GM19455 (cell line): ENCODE measurements around the gene CTSZ.
"Not testable (repeated sequence)": the region's sequence is repeated elsewhere in the genome, so short reads cannot be mapped to it uniquely, and the experiment has no call there.

Source experiments
- ATAC-seq: cut with Tn5 transposase; IDR thresholded peaks from one replicate; pipeline ENCODE4 v1.9.1; 2021; ENCODE audit not compliant: unreplicated experiment

The CTSZ gene

DNA sequence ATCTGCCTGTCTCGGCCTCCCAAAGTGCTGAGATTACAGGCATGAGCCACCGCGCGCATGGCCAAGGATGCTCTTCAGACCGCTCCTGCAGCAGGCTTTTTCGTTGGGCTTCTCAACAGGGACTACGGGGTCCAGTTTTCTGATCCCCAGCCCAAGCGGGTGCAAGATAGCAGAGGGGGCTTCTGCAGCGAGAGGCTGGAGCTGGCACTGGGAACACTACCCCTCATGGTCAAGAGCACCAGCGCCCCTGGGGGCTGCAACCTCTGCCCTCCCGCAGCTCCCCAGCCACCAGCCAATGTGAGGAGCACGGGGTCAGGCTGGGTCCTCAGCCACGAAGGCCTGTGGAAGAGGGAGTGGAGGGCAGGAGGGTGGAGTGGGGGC lies 6.0 kb downstream of the CTSZ start:
- no peak for ATAC-seq

GRCh38 chr20:59000326-59000725 lies 6.7 kb downstream of the CTSZ start:
- ATAC-seq = no peak

DNA sequence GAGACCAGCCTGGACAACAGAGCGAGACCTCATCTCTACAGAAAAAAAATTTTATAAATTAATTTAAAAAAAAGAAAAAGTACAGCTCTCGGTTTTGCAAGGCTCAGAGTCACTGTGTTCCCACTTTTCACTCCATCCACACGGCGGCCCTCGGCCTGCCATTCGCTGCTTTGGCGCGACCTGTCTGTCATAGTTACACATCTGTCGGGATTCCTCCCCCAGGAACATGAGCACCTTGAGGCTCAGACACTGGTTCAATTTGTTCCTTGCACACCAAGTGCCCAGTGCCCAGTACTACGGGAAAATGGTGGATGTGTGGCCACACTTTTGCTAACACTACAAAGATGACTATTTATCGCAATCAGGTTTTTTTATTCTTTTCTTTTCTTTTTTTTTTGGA lies 8.4 kb downstream of the CTSZ start:
- ATAC-seq = no peak

DNA sequence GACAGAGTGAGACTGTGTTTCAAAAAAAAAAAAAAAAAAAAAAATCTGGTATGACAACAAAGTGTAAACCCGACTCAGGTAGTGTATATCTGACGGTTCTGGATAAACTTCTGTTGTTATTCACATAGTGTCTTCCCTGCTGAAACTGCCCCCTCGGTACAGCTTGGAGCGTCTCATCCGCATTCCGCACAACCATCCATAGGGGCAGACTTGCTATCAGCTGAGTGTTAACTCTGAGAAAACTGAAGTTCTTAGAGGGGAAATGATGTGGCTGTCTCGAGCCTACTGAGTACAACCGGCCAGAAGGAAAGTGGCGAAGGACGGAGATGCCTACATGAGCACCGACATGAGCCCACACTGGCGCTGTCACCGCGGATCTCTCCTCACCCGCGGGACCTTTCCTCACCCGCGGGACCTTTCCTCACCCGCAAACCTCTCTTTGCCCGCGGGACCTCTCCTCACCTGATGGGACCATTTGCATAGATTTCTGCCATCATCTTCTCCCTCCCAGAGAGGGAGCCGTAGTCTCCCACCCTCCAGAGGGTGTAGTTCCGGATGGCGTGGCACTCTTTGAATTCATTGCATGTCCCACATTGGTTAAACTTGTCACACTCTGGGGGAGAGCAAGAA lies 9.8 kb downstream of the CTSZ start:
- no peak for ATAC-seq

- no peak for ATAC-seq
These were observed 10.8 kb downstream of the CTSZ start for GRCh38 chr20:58996226-58996611.

GRCh38 chr20:58995461-58996225 lies 11.4 kb downstream of the CTSZ start:
- ATAC-seq = no peak

GRCh38 chr20:58994390-58995159 lies 12.5 kb downstream of the CTSZ start:
- no peak for ATAC-seq

DNA sequence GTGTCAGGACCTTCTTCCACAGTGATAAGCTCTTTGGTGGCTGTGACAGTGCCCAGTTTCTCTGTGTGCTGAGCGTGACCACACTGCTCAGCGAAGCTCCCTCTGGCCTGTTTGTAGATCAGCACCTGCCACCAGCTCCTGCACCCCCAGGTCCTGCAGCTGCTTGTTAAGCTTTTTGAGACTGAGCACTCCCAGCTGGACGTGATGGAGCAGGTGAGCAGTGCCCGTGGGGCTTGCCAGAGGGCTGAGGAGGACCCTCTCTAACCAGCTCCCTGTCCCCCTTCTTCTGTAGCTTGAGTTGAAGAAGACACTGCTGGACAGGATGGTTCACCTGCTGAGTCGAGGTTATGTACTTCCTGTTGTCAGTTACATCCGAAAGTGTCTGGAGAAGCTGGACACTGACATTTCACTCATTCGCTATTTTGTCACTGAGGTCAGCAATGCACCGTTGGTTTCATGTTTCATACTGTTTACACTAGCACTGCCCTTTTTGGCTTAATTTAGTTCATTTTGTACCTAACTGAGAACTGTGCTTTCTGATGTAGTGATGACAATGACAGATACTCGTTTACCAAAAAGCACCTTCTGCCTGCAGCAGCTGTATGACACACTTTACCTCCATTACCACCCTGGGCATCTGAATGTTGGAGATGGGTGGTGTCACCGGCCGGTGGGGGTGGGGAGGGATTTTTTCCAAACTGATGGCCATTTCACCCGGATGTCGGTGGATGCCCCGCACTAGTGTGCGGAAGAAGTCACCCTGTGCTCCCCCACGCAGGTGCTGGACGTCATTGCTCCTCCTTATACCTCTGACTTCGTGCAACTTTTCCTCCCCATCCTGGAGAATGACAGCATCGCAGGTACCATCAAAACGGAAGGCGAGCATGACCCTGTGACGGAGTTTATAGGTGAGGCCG lies 13.5 kb downstream of the CTSZ start:
- no peak for ATAC-seq

GRCh38 chr20:58992911-58993310 lies 14.1 kb downstream of the CTSZ start:
- ATAC-seq = no peak

DNA sequence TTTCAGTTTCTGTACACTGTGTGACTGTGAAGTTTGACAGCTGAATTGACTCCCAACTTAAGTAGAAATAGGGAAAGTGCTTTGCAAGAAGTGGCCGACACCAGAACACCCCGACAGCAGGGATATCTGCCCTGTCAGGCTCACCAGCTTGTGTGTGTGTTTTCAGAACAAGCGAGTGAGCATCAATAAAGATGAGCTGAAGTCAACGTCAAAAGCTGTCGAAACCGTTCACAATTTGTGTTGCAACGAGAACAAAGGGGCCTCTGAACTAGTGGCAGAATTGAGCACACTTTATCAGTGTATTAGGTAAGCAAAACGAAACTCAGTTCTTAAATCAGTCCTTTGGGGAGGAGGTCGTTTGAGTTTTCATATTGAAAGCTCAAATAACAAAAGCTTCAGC lies 15.3 kb downstream of the CTSZ start:
- ATAC-seq = no peak

DNA sequence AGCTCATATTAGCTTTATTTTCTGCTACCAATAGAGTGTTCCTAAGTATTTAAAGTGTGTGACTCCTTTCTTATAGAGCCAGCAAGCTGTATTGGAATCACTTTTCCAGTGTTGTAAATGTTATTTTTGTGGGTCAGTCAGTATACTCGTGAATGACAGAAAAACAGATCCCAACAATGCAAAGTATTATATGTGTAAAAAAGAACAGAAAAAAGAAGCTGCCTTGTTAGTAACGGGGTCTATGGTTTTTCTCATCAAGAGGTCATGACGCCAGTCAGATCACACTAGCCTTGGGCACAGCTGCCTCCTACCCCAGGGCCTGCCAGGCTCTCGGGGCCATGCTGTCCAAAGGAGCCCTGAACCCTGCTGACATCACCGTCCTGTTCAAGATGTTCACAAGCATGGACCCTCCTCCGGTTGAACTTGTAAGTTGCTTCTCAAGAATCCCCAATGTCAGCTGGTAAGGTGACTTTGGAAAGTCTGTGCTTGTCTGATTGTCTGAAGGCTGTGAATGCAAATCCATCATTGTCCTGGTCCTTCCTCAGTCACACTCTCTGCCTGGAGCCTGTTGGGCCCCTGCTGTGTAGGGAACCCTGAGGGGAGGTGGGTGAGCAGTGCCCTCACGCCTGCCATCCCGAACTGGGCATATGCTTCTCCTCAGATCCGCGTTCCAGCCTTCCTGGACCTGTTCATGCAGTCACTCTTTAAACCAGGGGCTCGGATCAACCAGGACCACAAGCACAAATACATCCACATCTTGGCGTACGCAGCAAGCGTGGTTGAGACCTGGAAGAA lies 16.2 kb downstream of the CTSZ start:
- no peak for ATAC-seq

GRCh38 chr20:58989196-58989595 lies 17.9 kb downstream of the CTSZ start:
- no peak for ATAC-seq

DNA sequence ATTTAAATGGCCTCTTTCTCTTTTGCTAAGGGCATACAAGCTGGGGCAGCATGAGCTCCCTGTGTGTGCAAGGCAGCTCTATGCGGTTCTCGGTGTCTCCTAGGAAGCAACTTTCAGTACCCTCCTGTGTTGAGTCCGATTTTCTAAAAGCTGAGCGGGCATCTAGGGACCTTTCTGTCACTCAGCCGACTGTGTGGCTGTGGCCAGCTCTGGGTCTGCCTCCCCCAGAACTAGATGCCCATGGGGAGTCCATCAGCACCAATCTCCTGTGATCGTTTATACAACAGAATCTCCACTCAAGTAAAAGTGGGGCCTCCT lies 18.5 kb downstream of the CTSZ start:
- ATAC-seq = no peak

GRCh38 chr20:58987790-58988564 lies 19.1 kb downstream of the CTSZ start:
- no peak for ATAC-seq

- ATAC-seq = no peak
These were observed 20.0 kb downstream of the CTSZ start for GRCh38 chr20:58986968-58987517.

GRCh38 chr20:58986286-58986967 lies 20.6 kb downstream of the CTSZ start:
- no peak for ATAC-seq

- ATAC-seq = no peak
These were observed 21.4 kb downstream of the CTSZ start for GRCh38 chr20:58985656-58986055.

- no peak for ATAC-seq
These were observed 22.4 kb downstream of the CTSZ start for GRCh38 chr20:58984691-58985090.

GRCh38 chr20:58983115-58983468 lies 24.0 kb downstream of the CTSZ start:
- not testable (repeated sequence) for ATAC-seq
